Inflammatory macrophage (primary cell): ENCODE results near the gene NOS3.
A peak's percentile ranks its signal among the peaks of the same experiment; 100 is the strongest.

Experiments used
- DNase-seq, 2 donors: peaks; one replicate each; pipeline ENCODE4 v3.0.0-alpha.2; 2020 to 2022

The NOS3 gene

GRCh38 chr7:151060113-151060415, 69.2 kb downstream of the NOS3 start:
- DNase-seq = no peak

GRCh38 chr7:151060416-151061212, 69.8 kb downstream of the NOS3 start:
- DNase-seq = peak in 1 of 2 donors; percentile 14

DNA sequence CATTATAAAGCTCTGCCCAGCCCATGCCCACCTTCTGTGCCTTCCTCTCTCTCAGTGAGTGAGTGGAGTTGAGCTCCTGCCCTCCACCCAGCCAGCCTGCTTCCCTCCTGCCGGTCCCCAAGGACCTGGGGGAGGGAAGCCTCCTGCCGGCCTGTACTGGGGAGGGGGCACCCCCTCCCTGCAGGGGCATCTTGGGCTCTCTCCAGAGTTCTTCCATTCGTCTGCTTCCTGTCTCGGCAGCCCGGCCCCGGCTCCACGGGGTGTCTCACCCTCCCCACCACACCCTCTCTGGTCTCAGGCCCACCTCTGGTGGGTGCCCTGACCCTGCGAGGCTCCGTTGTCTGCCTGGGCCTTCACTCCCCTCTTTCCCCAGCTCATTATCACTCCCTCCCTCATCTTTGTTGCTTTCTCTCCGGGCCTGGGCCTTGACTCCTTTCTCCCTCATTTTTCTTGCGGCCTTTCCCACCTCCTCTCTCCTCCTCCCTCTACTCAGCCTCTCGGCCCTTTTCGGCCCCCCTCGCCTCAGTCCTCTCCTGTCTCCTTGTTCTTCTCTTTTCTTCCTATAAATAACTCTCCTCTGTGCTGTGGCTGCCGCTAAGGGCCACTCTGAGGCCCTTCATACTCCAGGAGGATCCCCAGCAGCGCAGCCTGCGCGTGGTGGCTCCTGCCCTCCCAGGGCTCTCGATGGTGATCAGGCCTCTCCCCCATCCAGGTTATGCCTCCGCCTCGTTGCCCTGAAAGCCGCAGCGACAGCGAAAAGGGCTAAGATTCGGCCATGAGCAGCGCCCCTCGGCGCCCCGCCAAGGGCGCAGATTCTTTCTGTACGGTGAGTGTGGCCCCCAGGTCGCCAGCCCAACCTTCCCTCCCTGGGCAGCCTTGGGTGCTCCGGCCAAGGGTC, 70.6 kb downstream of the NOS3 start:
- DNase-seq = no peak

DNA sequence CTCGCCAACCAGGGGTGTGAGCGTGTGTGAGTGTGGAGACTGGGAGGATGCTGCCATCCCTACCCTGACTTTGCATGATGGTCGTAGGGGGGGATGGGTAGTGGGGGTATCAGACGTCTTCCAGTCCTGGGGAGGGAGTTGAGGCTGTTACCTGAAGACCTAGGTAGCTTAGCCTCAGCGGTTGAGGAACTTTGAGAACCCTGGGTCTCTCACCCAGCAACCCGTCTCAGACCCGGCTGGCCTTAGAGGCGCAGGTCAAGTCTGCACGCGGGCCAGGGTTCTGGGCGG, 71.2 kb downstream of the NOS3 start:
- no peak for DNase-seq

GRCh38 chr7:151062399-151063211, 71.8 kb downstream of the NOS3 start:
- DNase-seq = no peak

GRCh38 chr7:151063212-151063561, 72.4 kb downstream of the NOS3 start:
- DNase-seq = no peak
